K562 (cell line): Measurements from ENCODE around the gene PLEKHG3. TPM values are rescaled to one million over a fixed set of nuclear protein-coding genes. Genes with fewer than 3 reads are reported as not detected.
A peak's percentile ranks its signal among the peaks of the same experiment; 100 is the strongest.

ENCODE experiments used
- ATAC-seq: fragments of 200-7000 bp; cut with Tn5 transposase; 3 replicates; pipeline ENCODE4 v1.9.1; 2020; ENCODE audit warnings: moderate library complexity
- BruUV-seq: library from RNA; stranded (reverse); fragments of 400-500 nt; replicated peaks from 2 replicates; lab custom pipeline; 2021; lab: Mats Ljungman, UMichigan
- CTCF ChIA-PET: fragments of 300-600 bp; formaldehyde crosslinking; extraction: SDS; loops from one replicate; lab custom pipeline; 2021; ENCODE audit warnings: low intra/inter-chr PET ratio; lab: Yijun Ruan, JAX
- POLR2A ChIA-PET: fragments of 300-600, 350-650 bp; sonication (Branson Sonifier 250); formaldehyde crosslinking; extraction: SDS; loops from one replicate; lab custom pipeline; 2021; ENCODE audit warnings: antibody characterized with exemption, inconsistent platforms; lab: Yijun Ruan, JAX
- DNase-seq, 4 experiments: peaks; one replicate each; pipeline versions ENCODE4 v3.0.0 to v3.0.0-alpha.2; 2011 to 2018; ENCODE audit warnings: low spot score in 3 of 4, mixed read lengths in 3 of 4; ENCODE audit errors: extremely low read depth in 1 of 4
- FAIRE-seq: peaks from 2 replicates; lab custom pipeline; 2011; peaks lifted over from hg19 to GRCh38; lab: Jason Lieb, UNC
- H2AFZ ChIP-seq: 2 replicates; pipeline ENCODE4 v1.6.0; 2011; ENCODE audit warnings: low read depth, low read length, control low read depth, inconsistent platforms
- H3K27ac ChIP-seq: fragments of 200-600 bp; 3 replicates; pipeline ENCODE4 v1.8.0; 2011; ENCODE audit warnings: low read depth, mild to moderate bottlenecking, control low read depth, inconsistent platforms, low read length, moderate library complexity, mixed read lengths; ENCODE audit errors: extremely low read depth
- H3K27me3 ChIP-seq, 2 experiments: fragments of 300-600 bp in 1 of 2; 2 replicates in 1 of 2; 3 replicates in 1 of 2; pipeline versions ENCODE4 v1.6.0 to v1.8.0; 2011; ENCODE audit warnings: inconsistent platforms in 2 of 2, low read length in 2 of 2, mild to moderate bottlenecking in 1 of 2, mixed read lengths in 1 of 2, moderate library complexity in 1 of 2; ENCODE audit not compliant: control insufficient read depth in 2 of 2, insufficient read depth in 2 of 2
- H3K36me3 ChIP-seq: fragments of 300-600 bp; 3 replicates; pipeline ENCODE4 v1.8.0; 2011; ENCODE audit warnings: mild to moderate bottlenecking, low read length, inconsistent platforms; ENCODE audit not compliant: control insufficient read depth, insufficient read depth
- H3K4me1 ChIP-seq, 2 experiments: fragments of 200-600 bp in 1 of 2; replicated peaks in 1 of 2; 2 replicates in 1 of 2; 3 replicates in 1 of 2; pipeline versions ENCODE4 v1.5.1 to v1.8.0; 2011; ENCODE audit warnings: inconsistent platforms in 2 of 2, low read length in 2 of 2, mild to moderate bottlenecking in 1 of 2, mixed read lengths in 1 of 2, moderate library complexity in 1 of 2; ENCODE audit not compliant: control insufficient read depth in 2 of 2, insufficient read depth in 2 of 2
- H3K4me2 ChIP-seq: 2 replicates; pipeline ENCODE4 v1.6.1; 2011; ENCODE audit warnings: low read length, control low read depth, inconsistent platforms, mixed read lengths; ENCODE audit not compliant: insufficient read depth
- H3K4me3 ChIP-seq: fragments of 200-600 bp; sonication (generic), shearing (Covaris generic); 2 replicates; pipeline ENCODE4 v1.5.1; 2016; ENCODE audit warnings: control low read depth, inconsistent platforms
- H3K79me2 ChIP-seq: fragments of 200-600 bp; 3 replicates; pipeline ENCODE4 v1.8.0; 2011; ENCODE audit warnings: low read length, inconsistent platforms; ENCODE audit not compliant: control insufficient read depth, insufficient read depth
- H3K9ac ChIP-seq, 2 experiments: 2 replicates each; pipeline versions ENCODE4 v1.6.0 to v1.6.1; 2011; ENCODE audit warnings: low read depth in 2 of 2, low read length in 2 of 2, control low read depth in 1 of 2, inconsistent platforms in 1 of 2, mild to moderate bottlenecking in 1 of 2, mixed read lengths in 1 of 2; ENCODE audit not compliant: insufficient read depth in 1 of 2
- H3K9me1 ChIP-seq: one replicate; pipeline ENCODE4 v1.6.0; 2011; ENCODE audit warnings: inconsistent platforms, mild to moderate bottlenecking, low read length, moderate library complexity; ENCODE audit not compliant: control insufficient read depth, insufficient read depth
- H3K9me3 ChIP-seq: replicated peaks from 2 replicates; pipeline ENCODE4 v1.5.1; 2011; ENCODE audit warnings: low read depth, low read length, inconsistent platforms; ENCODE audit not compliant: control insufficient read depth, insufficient read depth
- H4K20me1 ChIP-seq: replicated peaks from 2 replicates; pipeline ENCODE4 v1.6.1; 2011; ENCODE audit warnings: low read length, inconsistent platforms, mixed read lengths; ENCODE audit not compliant: control insufficient read depth, insufficient read depth
- AFF4 ChIP-seq: sonication (generic); formaldehyde crosslinking; IDR thresholded peaks from 2 replicates; pipeline ENCODE4 v1.8.0; 2023; ENCODE audit warnings: mild to moderate bottlenecking, missing genetic modification reagents
- BRCA1 ChIP-seq, 2 experiments: fragments of 450-650 bp in 1 of 2; sonication (generic) in 1 of 2; formaldehyde crosslinking in 1 of 2; IDR thresholded peaks; 2 replicates each; pipeline versions ENCODE4 v1.5.0 to v1.6.1; 2017 to 2020; ENCODE audit warnings: mild to moderate bottlenecking in 1 of 2, missing genetic modification reagents in 1 of 2
- MTA3 ChIP-seq: fragments of 450-650 bp; formaldehyde crosslinking; IDR thresholded peaks from 2 replicates; pipeline ENCODE4 v1.6.1; 2017; ENCODE audit warnings: mild to moderate bottlenecking, borderline replicate concordance
- POLR2G ChIP-seq: fragments of 200-400 bp; formaldehyde crosslinking; IDR thresholded peaks from 2 replicates; pipeline ENCODE4 v1.6.1; 2017; ENCODE audit warnings: low read depth, mild to moderate bottlenecking, antibody characterized with exemption, low read length, moderate library complexity
- WGBS: fragments of 100-300 bp; shearing (Covaris generic); methylation state at CpG from one replicate; pipeline ENCODE4 v1.1.6; 2016; ENCODE audit warnings: low coverage, mixed read lengths; ENCODE audit not compliant: insufficient coverage; ENCODE audit errors: missing lambda C conversion rate; 5-methylcytosine and 5-hydroxymethylcytosine counted together
- in situ Hi-C: fragments of 300-500 bp; cut with MboI; formaldehyde crosslinking; loops from 4 replicates; pipeline ENCODE4 v1.15.0; 2018; ENCODE audit warnings: inconsistent platforms, mixed read lengths
- intact Hi-C: fragments of 100-400 bp; cut with micrococcal nuclease; formaldehyde crosslinking; loops from 2 replicates; pipeline ENCODE4 v1.14.2; 2022
- polyA plus RNA-seq, 8 experiments: library from polyadenylated mRNA; depleted of rRNA in 4 of 8; stranded (reverse) in 5 of 8; unstranded in 3 of 8; fragments of >200 nt; fragmentation: Nextera tagmentation in 2 of 8; fragmentation: Illumina TruSeq in 1 of 8; extraction: Ambion mirVana in 2 of 8; extraction: Trizol in 1 of 8; gene quantifications; 2 replicates each; pipeline versions ENCODE4 v1.2.1 to v1.2.3, GENCODE V29; 2011 to 2014; ENCODE audit warnings: inconsistent platforms in 1 of 8, missing spikeins in 1 of 8
- total RNA-seq, 7 experiments: library from RNA; depleted of rRNA in 6 of 7; stranded (reverse); fragments of >200 nt in 6 of 7; fragmentation: Illumina TruSeq in 2 of 7; extraction: Trizol in 2 of 7; gene quantifications; 2 replicates each; pipeline versions ENCODE4 v1.2.1 to v1.2.3, GENCODE V29; 2011 to 2021; ENCODE audit warnings: low replicate concordance in 1 of 7

PLEKHG3 gene
- total and polyA plus RNA-seq, 9 of the 15 experiments (the other 6 are each of a cell fraction or from before 2014, with no cell fraction given), result 0.04 to 0.16 TPM; not detected in 7

DNA sequence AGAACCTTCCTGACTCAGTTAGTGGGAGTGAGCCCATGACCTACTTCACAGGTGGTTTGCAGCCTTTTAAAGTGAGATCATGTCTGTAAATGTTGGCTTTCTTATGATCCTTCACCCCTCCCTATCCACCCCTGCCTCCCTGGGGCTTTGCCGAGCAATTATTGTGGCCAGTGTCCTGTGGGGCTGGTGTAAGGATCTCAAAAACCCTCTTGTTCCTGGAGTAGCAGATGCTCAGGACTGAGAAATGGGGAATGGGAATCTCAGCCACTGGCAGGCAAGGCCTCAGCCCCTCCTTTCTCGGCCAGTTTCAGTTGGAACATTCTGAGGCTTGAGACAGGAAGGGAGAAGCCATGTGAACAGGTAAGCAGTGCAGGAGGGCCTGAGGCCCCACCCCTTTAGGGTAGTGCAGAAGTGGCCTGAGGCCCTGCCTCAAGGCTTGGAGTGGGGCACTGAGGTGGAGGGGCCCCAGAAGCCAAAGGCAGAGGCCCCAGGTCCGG lies 53.8 kb downstream of the PLEKHG3 start (continued):
- TF ChIP-seq AFF4 (CRISPR knock-in tag), result no peak
- no peak for TF ChIP-seq MTA3

GRCh38 chr14:64758691-64759554 lies 54.7 kb downstream of the PLEKHG3 start:
- Histone ChIP-seq H3K9me3 (no peaks in the 10 kb centered on the region), H2AFZ (no peak overlapping the region), H3K4me2 (no peak overlapping the region), H3K4me3 (no peak overlapping the region), H3K36me3 (no peaks in the 10 kb centered on the region), H3K79me2 (no peaks in the 10 kb centered on the region), H4K20me1 (peaks cover 21% of the 10 kb centered on the region), H3K9me1 (peaks cover 7% of the 10 kb centered on the region), H3K27me3 (peaks cover 2 to 30% of the 10 kb centered on the region in 2 experiments; a peak in 3 of 5 replicates), H3K9ac (no peak overlapping the region), H3K27ac (no peak overlapping the region), H3K4me1 (peaks cover 12 to 19% of the 10 kb centered on the region in 2 experiments; a peak in 4 of 5 replicates)
- ATAC-seq, result no peak
- ChIA-PET CTCF (interaction anchor here (1.0 kb wide), 1 partner anchor 132 kb away, joined by 10 read pairs; no protein-coding TSS in a partner anchor), POLR2A (interaction anchor here (0.6 to 0.9 kb wide), 3 partner anchors 13 to 453 kb away, joined by 3 to 6 read pairs (median 3); no protein-coding TSS in a partner anchor)
- DNase-seq, result no peak
- in situ Hi-C loops, result loop anchor here (5.0 kb wide), 1 partner anchor 87 kb away; no protein-coding TSS in a partner anchor
- FAIRE-seq, result no peak
- BruUV-seq, result no TSS peak
- 4% methylated on average over 6 of the region's 7 CpGs for WGBS
- TF ChIP-seq BRCA1 (IDR thresholded peaks at IDR 0.05), result no peak
- TF ChIP-seq BRCA1 (CRISPR knock-in tag; IDR thresholded peaks at IDR 0.05), result no peak
- peak; percentile 46; the same call in 1 of the 2 replicates for TF ChIP-seq POLR2G
- intact Hi-C loops, result no loop called here
